K562 (cell line): ENCODE measurements around the gene TMEM86B. TPM values are rescaled to one million over a fixed set of nuclear protein-coding genes. Genes with fewer than 3 reads are reported as not detected.
"Not testable (repeated sequence)": the region's sequence is repeated elsewhere in the genome, so short reads cannot be mapped to it uniquely, and the experiment has no call there.

Source experiments
- ATAC-seq: fragments of 200-7000 bp; cut with Tn5 transposase; 3 replicates; pipeline ENCODE4 v1.9.1; 2020; ENCODE audit warnings: moderate library complexity
- BruUV-seq: library from RNA; stranded (reverse); fragments of 400-500 nt; replicated peaks from 2 replicates; lab custom pipeline; 2021; lab: Mats Ljungman, UMichigan
- CTCF ChIA-PET: fragments of 300-600 bp; formaldehyde crosslinking; extraction: SDS; loops from one replicate; lab custom pipeline; 2021; ENCODE audit warnings: low intra/inter-chr PET ratio; lab: Yijun Ruan, JAX
- POLR2A ChIA-PET: fragments of 300-600, 350-650 bp; sonication (Branson Sonifier 250); formaldehyde crosslinking; extraction: SDS; loops from one replicate; lab custom pipeline; 2021; ENCODE audit warnings: antibody characterized with exemption, inconsistent platforms; lab: Yijun Ruan, JAX
- DNase-seq, 4 experiments: peaks; one replicate each; pipeline versions ENCODE4 v3.0.0 to v3.0.0-alpha.2; 2011 to 2018; ENCODE audit warnings: low spot score in 3 of 4, mixed read lengths in 3 of 4; ENCODE audit errors: extremely low read depth in 1 of 4
- FAIRE-seq: peaks from 2 replicates; lab custom pipeline; 2011; peaks lifted over from hg19 to GRCh38; lab: Jason Lieb, UNC
- H2AFZ ChIP-seq: 2 replicates; pipeline ENCODE4 v1.6.0; 2011; ENCODE audit warnings: low read depth, low read length, control low read depth, inconsistent platforms
- H3K27ac ChIP-seq: fragments of 200-600 bp; 3 replicates; pipeline ENCODE4 v1.8.0; 2011; ENCODE audit warnings: low read depth, mild to moderate bottlenecking, control low read depth, inconsistent platforms, low read length, moderate library complexity, mixed read lengths; ENCODE audit errors: extremely low read depth
- H3K27me3 ChIP-seq, 2 experiments: fragments of 300-600 bp in 1 of 2; 2 replicates in 1 of 2; 3 replicates in 1 of 2; pipeline versions ENCODE4 v1.6.0 to v1.8.0; 2011; ENCODE audit warnings: inconsistent platforms in 2 of 2, low read length in 2 of 2, mild to moderate bottlenecking in 1 of 2, mixed read lengths in 1 of 2, moderate library complexity in 1 of 2; ENCODE audit not compliant: control insufficient read depth in 2 of 2, insufficient read depth in 2 of 2
- H3K36me3 ChIP-seq: fragments of 300-600 bp; 3 replicates; pipeline ENCODE4 v1.8.0; 2011; ENCODE audit warnings: mild to moderate bottlenecking, low read length, inconsistent platforms; ENCODE audit not compliant: control insufficient read depth, insufficient read depth
- H3K4me1 ChIP-seq, 2 experiments: fragments of 200-600 bp in 1 of 2; replicated peaks in 1 of 2; 2 replicates in 1 of 2; 3 replicates in 1 of 2; pipeline versions ENCODE4 v1.5.1 to v1.8.0; 2011; ENCODE audit warnings: inconsistent platforms in 2 of 2, low read length in 2 of 2, mild to moderate bottlenecking in 1 of 2, mixed read lengths in 1 of 2, moderate library complexity in 1 of 2; ENCODE audit not compliant: control insufficient read depth in 2 of 2, insufficient read depth in 2 of 2
- H3K4me2 ChIP-seq: 2 replicates; pipeline ENCODE4 v1.6.1; 2011; ENCODE audit warnings: low read length, control low read depth, inconsistent platforms, mixed read lengths; ENCODE audit not compliant: insufficient read depth
- H3K4me3 ChIP-seq: fragments of 200-600 bp; sonication (generic), shearing (Covaris generic); 2 replicates; pipeline ENCODE4 v1.5.1; 2016; ENCODE audit warnings: control low read depth, inconsistent platforms
- H3K79me2 ChIP-seq: fragments of 200-600 bp; 3 replicates; pipeline ENCODE4 v1.8.0; 2011; ENCODE audit warnings: low read length, inconsistent platforms; ENCODE audit not compliant: control insufficient read depth, insufficient read depth
- H3K9ac ChIP-seq, 2 experiments: 2 replicates each; pipeline versions ENCODE4 v1.6.0 to v1.6.1; 2011; ENCODE audit warnings: low read depth in 2 of 2, low read length in 2 of 2, control low read depth in 1 of 2, inconsistent platforms in 1 of 2, mild to moderate bottlenecking in 1 of 2, mixed read lengths in 1 of 2; ENCODE audit not compliant: insufficient read depth in 1 of 2
- H3K9me1 ChIP-seq: one replicate; pipeline ENCODE4 v1.6.0; 2011; ENCODE audit warnings: inconsistent platforms, mild to moderate bottlenecking, low read length, moderate library complexity; ENCODE audit not compliant: control insufficient read depth, insufficient read depth
- H3K9me3 ChIP-seq: replicated peaks from 2 replicates; pipeline ENCODE4 v1.5.1; 2011; ENCODE audit warnings: low read depth, low read length, inconsistent platforms; ENCODE audit not compliant: control insufficient read depth, insufficient read depth
- H4K20me1 ChIP-seq: replicated peaks from 2 replicates; pipeline ENCODE4 v1.6.1; 2011; ENCODE audit warnings: low read length, inconsistent platforms, mixed read lengths; ENCODE audit not compliant: control insufficient read depth, insufficient read depth
- RAD21 ChIP-seq, 2 experiments: fragments of 250-450 bp in 1 of 2; fragments of 450-650 bp in 1 of 2; sonication (Bioruptor Pico) in 1 of 2; formaldehyde crosslinking in 1 of 2; IDR thresholded peaks in 1 of 2; conservative IDR thresholded peaks in 1 of 2; 2 replicates each; pipeline versions ENCODE4 v1.4.0 to v1.8.0; 2020 to 2022; ENCODE audit warnings: mild to moderate bottlenecking in 2 of 2, moderate library complexity in 1 of 2
- ZBTB9 ChIP-seq: fragments of 450-650 bp; formaldehyde crosslinking; IDR thresholded peaks from 2 replicates; pipeline ENCODE4 v1.4.0; 2020; ENCODE audit warnings: mild to moderate bottlenecking, moderate library complexity
- WGBS: fragments of 100-300 bp; shearing (Covaris generic); methylation state at CpG from one replicate; pipeline ENCODE4 v1.1.6; 2016; ENCODE audit warnings: low coverage, mixed read lengths; ENCODE audit not compliant: insufficient coverage; ENCODE audit errors: missing lambda C conversion rate; 5-methylcytosine and 5-hydroxymethylcytosine counted together
- in situ Hi-C: fragments of 300-500 bp; cut with MboI; formaldehyde crosslinking; loops from 4 replicates; pipeline ENCODE4 v1.15.0; 2018; ENCODE audit warnings: inconsistent platforms, mixed read lengths
- intact Hi-C: fragments of 100-400 bp; cut with micrococcal nuclease; formaldehyde crosslinking; loops from 2 replicates; pipeline ENCODE4 v1.14.2; 2022
- polyA plus RNA-seq, 8 experiments: library from polyadenylated mRNA; depleted of rRNA in 4 of 8; stranded (reverse) in 5 of 8; unstranded in 3 of 8; fragments of >200 nt; fragmentation: Nextera tagmentation in 2 of 8; fragmentation: Illumina TruSeq in 1 of 8; extraction: Ambion mirVana in 2 of 8; extraction: Trizol in 1 of 8; gene quantifications; 2 replicates each; pipeline versions ENCODE4 v1.2.1 to v1.2.3, GENCODE V29; 2011 to 2014; ENCODE audit warnings: inconsistent platforms in 1 of 8, missing spikeins in 1 of 8
- total RNA-seq, 7 experiments: library from RNA; depleted of rRNA in 6 of 7; stranded (reverse); fragments of >200 nt in 6 of 7; fragmentation: Illumina TruSeq in 2 of 7; extraction: Trizol in 2 of 7; gene quantifications; 2 replicates each; pipeline versions ENCODE4 v1.2.1 to v1.2.3, GENCODE V29; 2011 to 2021; ENCODE audit warnings: low replicate concordance in 1 of 7
- TF ChIP-seq, protein P1 (sequence below), 3 experiments: IDR thresholded peaks in 2 of 3; conservative IDR thresholded peaks in 1 of 3; 2 replicates each; pipeline ENCODE4 v1.5.1; 2011 to 2012; ENCODE audit warnings: low read length in 3 of 3, mild to moderate bottlenecking in 3 of 3, control low read depth in 2 of 3, improper control_type of control experiment in 1 of 3, inconsistent platforms in 1 of 3, low read depth in 1 of 3, mixed read lengths in 1 of 3, moderate library complexity in 1 of 3; ENCODE audit not compliant: insufficient read depth in 2 of 3

The TMEM86B gene
- total and polyA plus RNA-seq, 9 of the 15 experiments (the other 6 are each of a cell fraction or from before 2014, with no cell fraction given), result 0.28 to 7.9 (median 2.1) TPM

DNA sequence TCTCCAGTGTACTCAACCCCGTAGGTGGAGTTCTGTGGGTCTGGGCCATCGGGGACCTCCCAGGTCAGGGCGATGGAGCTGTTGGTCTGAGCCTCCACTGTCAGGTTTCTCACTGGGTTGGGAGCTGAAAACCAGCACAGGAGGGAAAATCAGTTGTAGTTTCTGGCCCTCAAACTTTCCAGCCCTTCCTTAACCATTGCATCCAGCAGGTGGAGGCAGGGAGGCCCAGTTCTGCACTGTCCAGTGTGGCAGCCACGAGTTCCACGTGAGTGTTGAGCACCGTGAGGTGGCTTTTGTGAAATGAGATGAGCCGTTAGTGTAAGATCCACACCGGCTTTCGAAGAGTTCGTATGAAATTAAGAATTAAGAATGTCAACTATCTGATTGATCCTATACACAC lies 26.4 kb downstream of the TMEM86B start:
- CTCF ChIA-PET, DNase-seq, H3K4me3 ChIP-seq, in situ Hi-C loops, H2AFZ ChIP-seq, intact Hi-C loops, H4K20me1 ChIP-seq, ATAC-seq, H3K9me3 ChIP-seq, H3K9me1 ChIP-seq, FAIRE-seq, H3K4me1 ChIP-seq, H3K9ac ChIP-seq, BruUV-seq, H3K4me2 ChIP-seq, H3K27me3 ChIP-seq, H3K27ac ChIP-seq: not testable (repeated sequence)
- Histone ChIP-seq H3K36me3 (peaks cover 73% of the 10 kb centered on the region; the same call in 2 of the 3 replicates), H3K79me2 (peaks cover 19% of the 10 kb centered on the region)
- POLR2A ChIA-PET, result interaction anchor here (0.5 kb wide), 1 partner anchor 89 kb away, joined by 3 read pairs; no protein-coding TSS in a partner anchor
- TF ChIP-seq, protein P1, sequence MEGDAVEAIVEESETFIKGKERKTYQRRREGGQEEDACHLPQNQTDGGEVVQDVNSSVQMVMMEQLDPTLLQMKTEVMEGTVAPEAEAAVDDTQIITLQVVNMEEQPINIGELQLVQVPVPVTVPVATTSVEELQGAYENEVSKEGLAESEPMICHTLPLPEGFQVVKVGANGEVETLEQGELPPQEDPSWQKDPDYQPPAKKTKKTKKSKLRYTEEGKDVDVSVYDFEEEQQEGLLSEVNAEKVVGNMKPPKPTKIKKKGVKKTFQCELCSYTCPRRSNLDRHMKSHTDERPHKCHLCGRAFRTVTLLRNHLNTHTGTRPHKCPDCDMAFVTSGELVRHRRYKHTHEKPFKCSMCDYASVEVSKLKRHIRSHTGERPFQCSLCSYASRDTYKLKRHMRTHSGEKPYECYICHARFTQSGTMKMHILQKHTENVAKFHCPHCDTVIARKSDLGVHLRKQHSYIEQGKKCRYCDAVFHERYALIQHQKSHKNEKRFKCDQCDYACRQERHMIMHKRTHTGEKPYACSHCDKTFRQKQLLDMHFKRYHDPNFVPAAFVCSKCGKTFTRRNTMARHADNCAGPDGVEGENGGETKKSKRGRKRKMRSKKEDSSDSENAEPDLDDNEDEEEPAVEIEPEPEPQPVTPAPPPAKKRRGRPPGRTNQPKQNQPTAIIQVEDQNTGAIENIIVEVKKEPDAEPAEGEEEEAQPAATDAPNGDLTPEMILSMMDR (IDR thresholded peaks at IDR 0.05 in 2 of 3, conservative IDR thresholded peaks at IDR 0.05 in 1 of 3; ENCODE audit: insufficient read depth in 2 of 3, low read depth in 1 of 3, low read length in 3 of 3), result peak in 2 of 3 experiments; percentile 24 to 32; a peak in 2 of 6 replicates
- TF ChIP-seq RAD21 (CRISPR knock-in tag; conservative IDR thresholded peaks at IDR 0.05 in 1 of 2, IDR thresholded peaks at IDR 0.05 in 1 of 2), result peak in 1 of 2 experiments; percentile 18; a peak in 1 of 4 replicates
- peak; percentile 87 for TF ChIP-seq ZBTB9
- 89% methylated on average over 10 of the region's 10 CpGs for WGBS
